HG03060 (cell line): ENCODE data around the gene DNAJC13.

Source experiments
- ATAC-seq: cut with Tn5 transposase; IDR thresholded peaks from one replicate; pipeline ENCODE4 v1.9.1; 2021; ENCODE audit warnings: low read depth, moderate number of reproducible peaks; ENCODE audit not compliant: unreplicated experiment

DNAJC13 gene

GRCh38 chr3:132404276-132404675, 13.0 kb upstream of the DNAJC13 start:
- no peak for ATAC-seq

GRCh38 chr3:132405188-132405587, 12.1 kb upstream of the DNAJC13 start:
- ATAC-seq: no peak

GRCh38 chr3:132405609-132406299, 11.5 kb upstream of the DNAJC13 start:
- no peak for ATAC-seq

- no peak for ATAC-seq
Observed at GRCh38 chr3:132406587-132406986, 10.7 kb upstream of the DNAJC13 start.

GRCh38 chr3:132407025-132407424, 10.3 kb upstream of the DNAJC13 start:
- no peak for ATAC-seq

- no peak for ATAC-seq
Observed at GRCh38 chr3:132414841-132415240, 2.5 kb upstream of the DNAJC13 start.

GRCh38 chr3:132416161-132416560, 1.1 kb upstream of the DNAJC13 start:
- ATAC-seq: no peak

GRCh38 chr3:132417695-132418411, 551 bp downstream of the DNAJC13 start:
- ATAC-seq: peak; percentile 7

- no peak for ATAC-seq
Observed at GRCh38 chr3:132418916-132419315, 1.6 kb downstream of the DNAJC13 start.

- no peak for ATAC-seq
Observed at GRCh38 chr3:132421832-132422231, 4.5 kb downstream of the DNAJC13 start.

GRCh38 chr3:132422531-132422930, 5.2 kb downstream of the DNAJC13 start:
- no peak for ATAC-seq

GRCh38 chr3:132432639-132433038, 15.3 kb downstream of the DNAJC13 start:
- no peak for ATAC-seq

- ATAC-seq: no peak
Observed at GRCh38 chr3:132433121-132433520, 15.8 kb downstream of the DNAJC13 start.

GRCh38 chr3:132435224-132435910, 18.1 kb downstream of the DNAJC13 start:
- no peak for ATAC-seq

- ATAC-seq: no peak
Observed at GRCh38 chr3:132435911-132436425, 18.7 kb downstream of the DNAJC13 start.

- ATAC-seq: no peak
Observed at GRCh38 chr3:132443421-132443820, 26.1 kb downstream of the DNAJC13 start.

- ATAC-seq: no peak
Observed at GRCh38 chr3:132444383-132444782, 27.1 kb downstream of the DNAJC13 start.

- no peak for ATAC-seq
Observed at GRCh38 chr3:132445817-132446216, 28.5 kb downstream of the DNAJC13 start.

GRCh38 chr3:132448216-132448961, 31.1 kb downstream of the DNAJC13 start:
- ATAC-seq: no peak

GRCh38 chr3:132456136-132456535, 38.8 kb downstream of the DNAJC13 start:
- ATAC-seq: no peak

GRCh38 chr3:132456571-132456970, 39.3 kb downstream of the DNAJC13 start:
- ATAC-seq: no peak
